WTC11 (cell line): ENCODE data around the gene AHRR.

ENCODE experiments used
- AFF4 ChIP-seq: sonication (generic); formaldehyde crosslinking; IDR thresholded peaks from 2 replicates; pipeline ENCODE4 v1.8.1; 2023; ENCODE audit warnings: mild to moderate bottlenecking, missing genetic modification reagents, borderline replicate concordance
- ATF3 ChIP-seq: sonication (generic); formaldehyde crosslinking; conservative IDR thresholded peaks from 2 replicates; pipeline ENCODE4 v1.8.1; 2022; ENCODE audit warnings: mild to moderate bottlenecking, missing genetic modification reagents
- ATF6 ChIP-seq: sonication (generic); formaldehyde crosslinking; IDR thresholded peaks from 2 replicates; pipeline ENCODE4 v1.8.1; 2023; ENCODE audit warnings: mild to moderate bottlenecking, missing genetic modification reagents
- CREB1 ChIP-seq: sonication (generic); formaldehyde crosslinking; IDR thresholded peaks from 2 replicates; pipeline ENCODE4 v1.8.0; 2023; ENCODE audit warnings: mild to moderate bottlenecking, missing genetic modification reagents
- CTCF ChIP-seq: fragments of 200-600 bp; IDR thresholded peaks from 2 replicates; pipeline ENCODE4 v1.8.0; 2022; ENCODE audit warnings: antibody characterized with exemption
- EMX1 ChIP-seq: fragments of 250-450 bp; sonication (Bioruptor Pico); IDR thresholded peaks from 2 replicates; pipeline ENCODE4 v1.8.0; 2021; ENCODE audit warnings: mild to moderate bottlenecking
- PREB ChIP-seq: sonication (generic); formaldehyde crosslinking; IDR thresholded peaks from 2 replicates; pipeline ENCODE4 v1.8.1; 2022; ENCODE audit warnings: mild to moderate bottlenecking, missing genetic modification reagents, moderate library complexity, borderline replicate concordance
- TCF7 ChIP-seq: sonication (generic); formaldehyde crosslinking; IDR thresholded peaks from 2 replicates; pipeline ENCODE4 v1.8.0; 2022; ENCODE audit warnings: mild to moderate bottlenecking, low read depth, missing genetic modification reagents, moderate library complexity
- ZNF138 ChIP-seq: sonication (generic); formaldehyde crosslinking; conservative IDR thresholded peaks from 2 replicates; pipeline ENCODE4 v1.8.1; 2022; ENCODE audit warnings: mild to moderate bottlenecking, moderate library complexity, missing genetic modification reagents

- TF ChIP-seq EMX1 (no peak), TCF7 (CRISPR knock-in tag) (no peak), CTCF (no peak), PREB (CRISPR knock-in tag) (no peak), ZNF138 (CRISPR knock-in tag) (no peak), AFF4 (CRISPR knock-in tag) (no peak), ATF6 (CRISPR knock-in tag) (no peak), ATF3 (CRISPR knock-in tag) (no peak), CREB1 (CRISPR knock-in tag) (no peak)
These were observed 120.5 kb downstream of the AHRR start for GRCh38 chr5:441996-442334.
